ENCODE measurements around the gene CDH23.

GRCh38 chr10:71367271-71367670 is 29.4 kb upstream of the CDH23 start:
- TF ChIP-seq CTCF (IDR thresholded peaks at IDR 0.05) (no peak), ZFX (IDR thresholded peaks at IDR 0.05; ENCODE audit: borderline replicate concordance) (no peak)

Data from 22Rv1 (cell line).